Spleen (tissue), 7 donors: ENCODE data around the gene NMBR.

ENCODE experiments used
- POLR2A ChIP-seq, 3 donors: fragments of 450-650 bp; IDR thresholded peaks; one replicate each; pipeline ENCODE4 v1.5.1; 2017; ENCODE audit warnings: antibody characterized with exemption in 3 of 3, mild to moderate bottlenecking in 1 of 3
- TF ChIP-seq, protein P1 (sequence below), 11 experiments: fragments of 200-600 bp in 7 of 11; fragments of 450-650 bp in 4 of 11; sonication (generic) in 4 of 11; IDR thresholded peaks in 8 of 11; conservative IDR thresholded peaks in 3 of 11; 1 replicate in 7 of 11; 2 replicates in 4 of 11; pipeline versions ENCODE4 v1.4.0 to v1.8.0; 2016 to 2021; ENCODE audit warnings: antibody characterized with exemption in 11 of 11, inconsistent platforms in 4 of 11, mild to moderate bottlenecking in 1 of 11
- donor health status: DM: no; HTN: no; CAD: no; lungs with moderate emphysema.
- donor health status: DM: no; HTN: no; CAD: no.
- donor health status: DM: no; HTN: no; CAD: no.

DNA sequence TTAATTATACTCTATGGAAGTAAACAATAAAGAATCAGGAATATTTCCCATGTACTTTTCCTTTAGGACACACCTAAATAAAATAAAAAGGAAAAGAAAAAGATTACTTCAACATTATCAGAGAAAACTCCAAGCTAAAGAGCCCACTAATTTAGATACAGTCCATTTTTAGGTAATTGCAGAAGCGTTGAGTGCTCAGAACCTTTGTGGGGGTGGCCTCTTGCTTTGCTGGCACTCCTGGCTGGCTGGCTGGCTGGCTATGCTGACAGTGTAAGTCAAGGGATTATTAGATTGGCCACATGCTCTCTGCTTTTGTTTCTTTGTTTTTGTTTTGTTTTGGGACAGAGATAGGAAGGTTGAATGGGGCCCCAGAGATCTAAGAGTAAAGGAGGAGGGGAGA is 14.3 kb downstream of the NMBR start, which contains the start of gene GJE1:
- TF ChIP-seq, protein P1, sequence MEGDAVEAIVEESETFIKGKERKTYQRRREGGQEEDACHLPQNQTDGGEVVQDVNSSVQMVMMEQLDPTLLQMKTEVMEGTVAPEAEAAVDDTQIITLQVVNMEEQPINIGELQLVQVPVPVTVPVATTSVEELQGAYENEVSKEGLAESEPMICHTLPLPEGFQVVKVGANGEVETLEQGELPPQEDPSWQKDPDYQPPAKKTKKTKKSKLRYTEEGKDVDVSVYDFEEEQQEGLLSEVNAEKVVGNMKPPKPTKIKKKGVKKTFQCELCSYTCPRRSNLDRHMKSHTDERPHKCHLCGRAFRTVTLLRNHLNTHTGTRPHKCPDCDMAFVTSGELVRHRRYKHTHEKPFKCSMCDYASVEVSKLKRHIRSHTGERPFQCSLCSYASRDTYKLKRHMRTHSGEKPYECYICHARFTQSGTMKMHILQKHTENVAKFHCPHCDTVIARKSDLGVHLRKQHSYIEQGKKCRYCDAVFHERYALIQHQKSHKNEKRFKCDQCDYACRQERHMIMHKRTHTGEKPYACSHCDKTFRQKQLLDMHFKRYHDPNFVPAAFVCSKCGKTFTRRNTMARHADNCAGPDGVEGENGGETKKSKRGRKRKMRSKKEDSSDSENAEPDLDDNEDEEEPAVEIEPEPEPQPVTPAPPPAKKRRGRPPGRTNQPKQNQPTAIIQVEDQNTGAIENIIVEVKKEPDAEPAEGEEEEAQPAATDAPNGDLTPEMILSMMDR (IDR thresholded peaks at IDR 0.05 in 8 of 11, conservative IDR thresholded peaks at IDR 0.05 in 3 of 11): no peak
- TF ChIP-seq POLR2A (IDR thresholded peaks at IDR 0.05): no peak
